Small intestine (tissue), 7 donors: ENCODE measurements around the gene ZNF488. TPM values are rescaled to one million over a fixed set of nuclear protein-coding genes. Genes with fewer than 3 reads are reported as not detected.

Source experiments
- DNase-seq, 2 donors: peaks; one replicate each; pipeline versions ENCODE4 v3.0.0 to v3.0.0-alpha.2; 2013
- FAIRE-seq: peaks from 2 replicates; lab custom pipeline; 2012; peaks lifted over from hg19 to GRCh38; lab: Jason Lieb, UNC
- H3K27ac ChIP-seq, 3 donors: one replicate each; pipeline ENCODE4 v1.5.1; 2013; ENCODE audit warnings: low read length in 2 of 3, mild to moderate bottlenecking in 2 of 3, control low read depth in 1 of 3, inconsistent platforms in 1 of 3, low read depth in 1 of 3, moderate library complexity in 1 of 3
- H3K27me3 ChIP-seq, 3 donors: one replicate each; pipeline ENCODE4 v1.6.1; 2013; ENCODE audit warnings: low read length in 3 of 3, inconsistent platforms in 1 of 3; ENCODE audit not compliant: control insufficient read depth in 3 of 3, insufficient read depth in 3 of 3
- H3K36me3 ChIP-seq, 3 donors: one replicate each; pipeline ENCODE4 v1.6.1; 2013; ENCODE audit warnings: low read length in 3 of 3, inconsistent platforms in 1 of 3, low read depth in 1 of 3, mild to moderate bottlenecking in 1 of 3, moderate library complexity in 1 of 3; ENCODE audit not compliant: control insufficient read depth in 3 of 3, insufficient read depth in 2 of 3
- H3K4me1 ChIP-seq, 3 donors: one replicate each; pipeline ENCODE4 v1.6.1; 2013; ENCODE audit warnings: low read length in 2 of 3, inconsistent platforms in 1 of 3, low read depth in 1 of 3, mild to moderate bottlenecking in 1 of 3, moderate library complexity in 1 of 3; ENCODE audit not compliant: control insufficient read depth in 3 of 3, insufficient read depth in 2 of 3
- H3K4me3 ChIP-seq, 3 donors: one replicate each; pipeline ENCODE4 v1.5.1; 2013; ENCODE audit warnings: low read length in 3 of 3, control low read depth in 1 of 3, inconsistent platforms in 1 of 3, low read depth in 1 of 3, mild to moderate bottlenecking in 1 of 3, moderate library complexity in 1 of 3
- H3K9me3 ChIP-seq, 2 donors: one replicate each; pipeline ENCODE4 v1.6.1; 2013; ENCODE audit warnings: low read depth in 1 of 2, low read length in 1 of 2; ENCODE audit not compliant: control insufficient read depth in 2 of 2, insufficient read depth in 1 of 2
- WGBS, 3 donors: extraction: QIAGEN DNeasy Blood & Tissue Kit; methylation state at CpG; one replicate each; pipeline ENCODE4 v1.1.7; 2013; 5-methylcytosine and 5-hydroxymethylcytosine counted together
- polyA plus RNA-seq, 4 donors: library from polyadenylated mRNA; stranded (reverse) in 3 of 4; unstranded in 1 of 4; fragments of 200-250 nt in 3 of 4; fragments of 120-200 nt in 1 of 4; gene quantifications; one replicate each; pipeline versions ENCODE4 v1.2.1 to v1.2.3, GENCODE V29; 2013
- donor health status: healthy with polysubstance abuse.
- donor health status: control.
- donor health status: control.
- donor health status: Bipolar disorder and iron deficiency.
- donor health status: healthy.

ZNF488 gene
- polyA plus RNA-seq, 4 donors: 2.7 to 40.0 (median 12.2) TPM

DNA sequence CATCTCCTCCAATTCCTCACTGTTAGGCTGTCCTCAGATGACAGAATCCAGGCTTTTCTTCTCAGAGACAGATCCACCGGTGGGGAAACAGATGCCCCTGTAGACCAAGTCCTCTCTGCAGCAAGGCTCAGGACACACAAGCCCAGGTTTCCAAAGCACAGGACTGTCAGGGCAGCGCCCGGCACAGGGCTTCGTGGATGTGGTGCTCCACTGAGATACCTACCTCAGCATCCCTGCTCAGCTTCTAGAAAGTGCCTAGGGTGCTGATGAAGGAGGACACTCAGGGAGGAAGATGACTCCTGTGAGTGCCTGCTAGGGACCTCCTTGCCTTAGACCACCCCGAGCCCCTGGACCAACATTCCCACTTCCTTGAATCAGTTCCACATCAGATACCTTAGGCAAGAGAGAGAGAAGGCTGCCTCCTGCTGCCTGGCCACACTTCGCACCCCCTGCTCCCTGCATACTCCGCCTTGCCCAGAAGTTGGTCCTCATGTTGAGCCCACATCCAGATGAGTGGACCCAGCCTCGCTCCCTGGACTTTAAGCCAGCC is 44.8 kb downstream of the ZNF488 start:
- Histone ChIP-seq H3K4me3 (no peak overlapping the region), H3K4me1 (no peaks in the 10 kb centered on the region), H3K36me3 (no peaks in the 10 kb centered on the region), H3K27me3 (peaks cover 0 to 4% (median 0%) of the 10 kb centered on the region in 3 donors), H3K27ac (no peak overlapping the region), H3K9me3 (no peaks in the 10 kb centered on the region)
- DNase-seq (no peak), FAIRE-seq (no peak)
- WGBS, 3 donors: 88 to 91% (median 90%) methylated on average over 8 of the region's 8 CpGs

- H3K4me1 ChIP-seq: no peaks in the 10 kb centered on the region
- H3K36me3 ChIP-seq: no peaks in the 10 kb centered on the region
- no peaks in the 10 kb centered on the region for H3K9me3 ChIP-seq
- 73 to 76% (median 74%) methylated on average over 4 of the region's 4 CpGs for WGBS, 3 donors
- DNase-seq (no peak), FAIRE-seq (no peak)
- no peak overlapping the region for H3K4me3 ChIP-seq
- H3K27me3 ChIP-seq: peaks cover 0 to 4% (median 0%) of the 10 kb centered on the region in 3 donors
- H3K27ac ChIP-seq: no peak overlapping the region
Observed at GRCh38 chr10:47337310-47337709, 46.8 kb downstream of the ZNF488 start.

DNA sequence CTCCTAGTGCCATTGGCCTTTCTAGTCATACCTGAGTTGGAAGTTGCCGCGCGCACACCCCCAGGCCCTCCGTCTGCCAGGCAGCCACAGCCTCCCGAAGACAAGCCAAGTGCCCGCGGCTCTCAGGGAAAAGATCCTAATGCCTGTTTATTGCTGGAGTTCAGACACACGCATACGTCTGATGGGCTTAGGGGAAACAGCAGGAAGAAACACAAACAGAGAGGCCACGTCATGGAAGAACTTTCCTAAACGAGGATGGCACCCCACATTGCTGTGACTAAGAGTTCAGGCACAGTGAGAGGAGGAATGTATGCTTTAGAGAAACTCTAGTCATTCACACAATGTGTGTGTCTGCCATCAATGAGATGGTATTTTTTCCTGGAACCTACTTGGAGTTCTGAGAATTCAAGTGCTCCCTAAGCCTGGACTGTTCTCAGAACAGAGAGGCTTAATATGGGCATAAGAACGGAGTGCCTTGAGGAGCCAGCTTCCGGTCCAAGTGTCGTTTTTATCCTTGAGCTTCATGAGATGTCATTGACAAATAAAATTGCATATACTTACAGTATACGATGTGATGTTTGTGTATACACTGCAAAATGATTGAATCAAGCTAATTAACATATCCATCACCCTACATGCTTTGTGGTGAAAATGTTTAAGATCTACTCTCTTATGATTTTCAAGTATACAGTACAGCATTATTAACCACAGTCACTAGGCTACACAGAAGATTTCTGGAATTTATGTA is 47.5 kb downstream of the ZNF488 start:
- Histone ChIP-seq H3K4me3 (no peak overlapping the region), H3K27me3 (peaks cover 0 to 4% (median 0%) of the 10 kb centered on the region in 3 donors), H3K9me3 (no peaks in the 10 kb centered on the region), H3K27ac (no peak overlapping the region), H3K4me1 (no peaks in the 10 kb centered on the region), H3K36me3 (no peaks in the 10 kb centered on the region)
- FAIRE-seq (no peak), DNase-seq (no peak)
- 74 to 88% (median 80%) methylated on average over 15 of the region's 15 CpGs for WGBS, 3 donors

DNA sequence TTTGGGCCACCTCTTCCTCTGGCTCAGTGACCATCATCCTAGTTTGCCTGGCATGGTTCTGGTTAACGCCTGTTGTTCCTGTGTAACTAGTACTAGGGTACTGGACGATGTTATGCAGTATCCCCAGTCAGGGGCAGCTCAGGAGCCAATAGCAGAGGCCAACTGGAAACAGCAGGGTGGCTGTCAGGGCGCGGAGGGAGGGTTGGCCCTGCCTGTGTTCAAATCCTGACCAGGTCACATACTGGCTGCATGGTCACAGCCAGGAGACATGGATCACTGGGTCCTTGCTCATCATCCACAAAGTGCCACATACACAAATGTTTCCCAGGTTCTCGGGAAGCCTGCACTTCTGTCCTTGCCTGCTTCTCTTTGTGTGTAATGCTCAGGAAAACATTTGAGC is 48.2 kb downstream of the ZNF488 start:
- Histone ChIP-seq H3K27me3 (peaks cover 0 to 4% (median 0%) of the 10 kb centered on the region in 3 donors), H3K36me3 (no peaks in the 10 kb centered on the region), H3K27ac (no peak overlapping the region), H3K9me3 (no peaks in the 10 kb centered on the region), H3K4me3 (no peak overlapping the region), H3K4me1 (peaks cover 0 to 3% (median 0%) of the 10 kb centered on the region in 3 donors)
- FAIRE-seq (no peak), DNase-seq (no peak)
- 85 to 95% (median 89%) methylated on average over 5 of the region's 5 CpGs for WGBS, 3 donors

- WGBS, 3 donors: 83 to 87% (median 85%) methylated on average over 8 of the region's 8 CpGs
- H3K4me3 ChIP-seq: no peak overlapping the region
- no peak for FAIRE-seq
Observed at GRCh38 chr10:47334466-47335295, 49.4 kb downstream of the ZNF488 start.

DNA sequence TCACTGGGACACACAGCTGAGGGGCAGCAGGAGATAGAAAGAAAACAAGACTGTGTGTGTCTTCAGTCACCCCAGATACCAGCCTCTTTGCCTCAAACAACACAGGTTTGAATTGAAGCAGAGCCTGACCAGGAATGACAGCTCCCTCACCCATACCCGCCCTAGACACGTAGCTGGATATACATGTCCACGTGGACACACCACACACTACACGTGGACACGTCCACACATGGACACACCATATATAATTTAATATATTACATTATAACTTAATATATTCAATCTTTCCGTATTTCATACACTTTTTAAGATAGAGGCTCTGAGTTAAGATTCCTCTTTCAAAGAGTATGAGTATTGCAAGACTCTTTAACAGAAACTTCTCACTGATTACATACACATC is 50.6 kb downstream of the ZNF488 start:
- 83 to 88% (median 87%) methylated on average over 6 of the region's 6 CpGs for WGBS, 3 donors
- Histone ChIP-seq H3K27ac (no peak overlapping the region), H3K36me3 (no peaks in the 10 kb centered on the region), H3K27me3 (peaks cover 0 to 4% (median 0%) of the 10 kb centered on the region in 3 donors), H3K4me1 (peaks cover 0 to 9% (median 7%) of the 10 kb centered on the region in 3 donors), H3K4me3 (no peak overlapping the region), H3K9me3 (no peaks in the 10 kb centered on the region)
- FAIRE-seq (no peak), DNase-seq (no peak)

More at GRCh38 chr10:47334466-47335295, 49.4 kb downstream of the ZNF488 start:
- no peak for DNase-seq
- H3K27me3 ChIP-seq: peaks cover 0 to 4% (median 0%) of the 10 kb centered on the region in 3 donors
- peaks cover 0 to 8% (median 6%) of the 10 kb centered on the region in 3 donors for H3K4me1 ChIP-seq
- no peaks in the 10 kb centered on the region for H3K9me3 ChIP-seq
- H3K27ac ChIP-seq: no peak overlapping the region
- no peaks in the 10 kb centered on the region for H3K36me3 ChIP-seq

- FAIRE-seq: no peak
Observed at GRCh38 chr10:47332946-47333345, 51.1 kb downstream of the ZNF488 start.

GRCh38 chr10:47332371-47332770 is 51.7 kb downstream of the ZNF488 start:
- no peak overlapping the region for H3K27ac ChIP-seq
- WGBS, 3 donors: 75 to 92% (median 76%) methylated on average over 3 of the region's 3 CpGs
- H3K9me3 ChIP-seq: no peaks in the 10 kb centered on the region
- FAIRE-seq (no peak), DNase-seq (no peak)
- peaks cover 0 to 4% (median 0%) of the 10 kb centered on the region in 3 donors for H3K27me3 ChIP-seq
- no peak overlapping the region for H3K4me3 ChIP-seq
- H3K4me1 ChIP-seq: peaks cover 0 to 9% (median 7%) of the 10 kb centered on the region in 3 donors
- no peaks in the 10 kb centered on the region for H3K36me3 ChIP-seq

More at GRCh38 chr10:47332946-47333345, 51.1 kb downstream of the ZNF488 start:
- Histone ChIP-seq H3K4me1 (peaks cover 0 to 9% (median 7%) of the 10 kb centered on the region in 3 donors), H3K9me3 (no peaks in the 10 kb centered on the region), H3K27me3 (peaks cover 0 to 4% (median 0%) of the 10 kb centered on the region in 3 donors), H3K4me3 (no peak overlapping the region), H3K36me3 (no peaks in the 10 kb centered on the region), H3K27ac (no peak overlapping the region)
- no peak for DNase-seq
- 78 to 95% (median 92%) methylated on average over 3 of the region's 3 CpGs for WGBS, 3 donors
